ENCODE measurements around the gene NCOR2.

Gene NCOR2

DNA sequence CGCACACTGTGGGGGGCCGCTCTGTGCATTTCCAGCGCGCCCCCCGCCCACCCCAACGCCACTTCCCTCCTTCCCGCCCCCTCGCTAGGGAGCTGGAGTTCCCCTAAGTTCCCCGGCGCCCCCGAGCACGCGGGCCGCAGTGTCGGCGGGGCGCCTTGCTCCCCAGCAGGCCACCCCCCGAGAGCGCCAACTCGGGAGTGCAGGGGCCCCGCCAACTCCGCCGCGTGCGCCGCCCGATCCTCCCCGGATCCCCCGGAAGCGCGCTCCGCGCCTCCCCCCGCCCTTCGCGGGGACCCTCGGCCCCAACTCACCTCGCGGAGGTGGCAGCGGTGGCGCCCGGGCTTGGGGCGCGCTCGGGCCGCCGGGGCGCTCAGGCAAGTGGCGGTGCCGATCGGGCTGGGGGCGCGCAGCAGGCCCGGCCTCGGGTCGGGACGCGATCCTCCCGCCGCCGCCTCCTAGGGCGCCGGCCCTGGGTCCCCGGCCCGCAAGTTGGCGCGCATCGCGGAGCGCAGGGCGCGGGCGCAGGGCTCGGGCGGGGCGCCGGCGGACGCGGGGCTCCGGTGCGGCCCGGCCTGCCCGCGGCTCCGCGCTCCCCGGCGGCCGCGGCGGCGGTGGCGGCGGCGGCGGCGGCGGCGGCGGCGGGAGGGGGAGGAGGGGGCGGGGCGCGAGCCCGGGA lies at the start of gene NCOR2:
TSS of gene NCOR2 (minus strand) at position 616 of the 676 bp plus-strand sequence. CDS start 72,361 bp downstream, outside the sequence.
- peak; percentile 44 for DNase-seq

DNA sequence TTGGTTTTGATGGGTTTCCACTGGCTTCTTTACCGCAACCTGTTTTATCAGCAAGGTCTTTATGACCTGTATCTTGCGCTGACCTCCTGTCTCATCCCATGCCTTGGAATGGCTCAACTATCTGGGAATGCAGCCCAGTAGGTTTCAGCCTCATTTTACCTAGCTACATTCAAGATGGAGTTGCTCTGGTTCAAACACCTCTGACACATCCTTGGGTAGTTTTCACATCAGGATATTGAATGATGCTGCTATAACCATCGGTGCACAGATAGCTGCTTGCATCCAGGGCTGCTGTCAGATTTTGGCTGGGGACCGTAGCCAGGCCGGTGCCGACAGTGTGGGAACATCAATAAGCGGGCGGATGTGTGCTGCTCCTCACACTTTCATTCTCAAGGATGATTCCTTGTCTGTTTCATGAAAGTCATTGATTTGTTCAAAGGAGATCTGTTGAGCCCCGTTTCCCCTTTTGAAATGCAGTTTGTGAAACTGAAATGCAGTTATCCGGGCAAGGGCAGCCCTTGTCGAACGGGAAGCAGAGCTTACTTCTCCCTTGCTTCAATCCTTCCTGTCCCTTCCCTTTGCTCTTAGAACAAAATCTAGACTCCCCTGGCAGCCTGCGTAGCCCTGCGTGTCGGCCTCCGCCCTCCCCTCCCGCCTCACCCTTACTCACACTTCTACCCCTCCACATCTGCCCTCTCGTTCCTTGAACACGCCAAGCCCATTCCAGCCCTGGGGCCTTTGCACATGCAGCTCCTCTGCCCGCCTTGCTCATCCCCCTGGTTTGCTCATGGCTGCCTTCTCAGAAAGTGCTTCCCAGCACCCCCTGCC lies 49.2 kb upstream of the NCOR2 start:
- no peak for DNase-seq

DNA sequence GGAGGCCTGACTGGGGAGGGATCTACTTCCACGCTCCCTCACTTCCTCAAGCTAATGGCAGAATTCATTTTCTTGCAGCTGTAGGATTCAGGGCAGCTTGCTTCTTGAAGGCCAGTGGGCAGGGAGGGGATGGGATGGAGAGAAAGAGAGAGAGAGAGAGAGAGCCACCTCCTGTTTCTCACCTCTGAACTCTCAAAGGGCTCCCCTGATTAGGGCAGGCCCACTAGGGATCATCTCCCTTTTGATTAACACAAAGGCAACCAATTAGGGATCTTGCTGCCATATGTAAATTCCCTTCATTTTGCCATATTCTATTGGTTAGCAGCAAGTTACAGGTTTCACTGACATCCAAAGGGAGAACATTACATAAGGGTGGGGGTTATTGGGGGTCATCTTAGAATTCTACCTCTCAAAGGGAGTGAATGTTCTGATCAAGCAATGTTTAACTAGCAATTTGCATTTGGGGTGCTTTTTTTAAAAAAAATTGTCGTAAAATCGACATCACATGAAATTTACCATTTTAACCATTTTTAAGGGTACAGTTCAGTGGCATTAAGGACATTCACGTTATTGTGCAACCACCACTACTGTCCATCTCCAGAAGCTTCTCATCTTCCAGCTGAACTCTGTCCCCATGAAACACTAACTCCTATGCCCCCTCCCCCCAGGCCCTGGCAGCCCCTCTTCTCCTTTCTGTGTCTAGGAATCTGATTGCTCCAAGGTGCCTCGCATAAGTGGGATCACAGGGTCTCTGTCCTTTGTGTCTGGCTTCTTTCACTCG lies 47.3 kb upstream of the NCOR2 start:
- DNase-seq: no peak

DNA sequence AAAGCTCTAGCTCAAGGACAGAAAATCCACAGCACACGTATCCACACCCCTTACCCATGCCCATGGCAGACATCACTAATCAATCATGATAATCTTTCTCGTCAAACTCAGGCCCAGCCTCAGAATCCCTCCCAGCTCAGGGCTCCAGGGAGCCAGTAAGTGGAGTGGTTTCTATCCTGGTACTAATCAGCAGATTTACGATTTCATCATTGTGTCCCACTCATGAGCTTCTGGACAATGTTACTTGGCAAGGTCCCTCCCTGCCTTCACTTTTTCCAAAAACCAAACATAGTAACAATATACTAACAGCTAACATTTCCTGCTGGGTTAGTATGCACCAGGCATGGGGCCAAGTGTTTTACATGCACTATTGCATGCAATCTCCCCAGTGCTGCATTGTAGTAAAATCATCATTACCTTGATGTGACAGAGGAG lies 45.8 kb upstream of the NCOR2 start:
- DNase-seq: no peak

DNA sequence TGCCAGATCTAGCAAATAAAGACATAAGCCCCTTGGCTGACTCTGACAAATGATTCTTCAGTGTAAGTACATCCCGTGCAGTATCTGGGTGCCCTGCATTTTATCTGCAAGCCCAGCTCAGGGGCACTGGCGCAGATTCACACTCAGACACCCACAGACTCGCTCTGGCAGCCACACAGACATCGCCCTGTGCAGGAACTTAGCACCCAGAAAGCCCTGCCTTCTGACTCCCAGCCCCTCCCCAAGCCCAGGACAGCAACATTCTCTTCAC lies 44.9 kb upstream of the NCOR2 start:
- DNase-seq: no peak

DNA sequence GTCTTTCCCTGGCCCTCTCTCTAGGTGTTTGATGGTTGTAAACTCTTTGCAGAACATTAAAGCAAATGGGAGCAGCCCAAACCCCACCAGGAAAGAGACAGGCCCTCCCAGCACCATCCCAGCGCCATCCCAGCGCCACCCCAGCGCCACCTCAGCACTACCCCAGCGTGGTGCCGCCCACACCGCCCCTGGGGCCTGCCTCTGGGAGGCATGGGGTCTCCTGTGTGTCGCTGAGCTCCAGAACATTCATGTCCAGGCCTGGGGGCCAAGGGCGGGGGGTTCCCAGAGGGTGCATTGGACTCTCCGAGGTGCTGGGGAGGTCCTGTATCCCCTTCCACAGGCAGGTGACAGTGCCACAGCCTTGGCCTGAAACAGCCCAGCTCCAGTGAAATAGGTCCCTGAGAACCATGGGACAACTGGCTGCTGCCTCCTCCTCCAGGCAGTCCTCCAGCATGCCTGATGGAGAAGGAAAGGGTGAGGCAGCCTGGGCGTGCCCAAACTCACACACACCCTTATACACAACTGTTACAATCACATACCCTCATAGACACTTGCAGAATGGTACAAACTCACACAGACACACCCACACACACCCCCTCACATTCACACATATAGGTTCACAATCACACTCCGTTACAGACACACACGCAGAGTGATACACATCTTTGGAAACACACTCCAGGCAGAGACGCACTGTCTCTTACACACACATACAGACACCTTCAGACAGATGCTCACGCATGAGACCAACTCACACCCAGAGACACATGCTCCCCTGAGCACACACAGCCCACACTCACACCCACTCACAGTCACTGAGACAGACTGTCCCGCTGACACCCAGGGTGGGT lies 44.4 kb upstream of the NCOR2 start:
- no peak for DNase-seq

DNA sequence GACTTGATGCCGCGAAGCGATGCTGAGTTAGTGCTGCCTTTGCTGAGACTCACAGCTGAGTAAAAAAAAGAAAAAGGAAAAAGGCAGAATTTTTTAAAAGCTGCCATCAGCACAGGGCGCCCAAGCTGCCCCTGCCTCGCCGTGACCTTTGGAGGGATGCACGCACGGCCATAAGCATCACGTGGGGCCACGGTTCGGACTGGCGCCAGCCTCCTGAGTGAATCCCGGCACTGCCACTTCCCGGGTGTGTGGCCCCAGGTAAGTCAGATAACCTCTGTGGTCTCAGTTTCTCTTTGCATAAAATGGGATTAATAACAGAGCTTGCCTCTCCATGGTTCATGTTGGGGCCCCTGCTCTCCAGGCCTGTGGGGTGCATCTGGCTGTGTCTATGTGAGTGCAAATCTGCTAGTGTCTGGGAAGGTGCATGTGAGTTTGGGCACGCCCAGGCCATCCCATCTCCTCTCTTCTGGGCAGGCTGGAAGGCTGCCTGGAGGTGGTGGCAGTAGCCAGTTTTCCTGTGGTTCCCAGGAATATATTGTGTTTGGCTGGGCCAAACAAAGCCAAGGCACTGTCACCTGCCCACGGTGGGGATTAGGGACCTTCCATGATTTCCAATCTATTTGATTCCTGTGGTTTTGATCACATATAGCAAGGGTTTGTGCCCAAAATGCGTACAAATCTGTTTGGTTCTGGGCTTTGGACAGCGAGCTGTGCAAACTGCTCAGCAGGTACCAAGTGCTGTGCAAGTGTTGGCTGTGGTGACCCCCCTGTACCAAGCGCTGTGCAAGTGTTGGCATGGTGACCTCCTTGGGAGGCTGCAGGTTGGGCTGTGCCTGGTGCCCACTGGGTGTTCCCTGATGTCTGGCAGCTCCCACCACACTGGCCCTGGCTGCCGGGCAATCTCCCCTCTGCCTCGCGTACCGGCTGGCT lies 43.5 kb upstream of the NCOR2 start:
- DNase-seq: no peak

- DNase-seq: no peak
These were observed 42.7 kb upstream of the NCOR2 start for GRCh38 chr12:124610021-124610612.

- peak; percentile 94 for DNase-seq
These were observed 41.9 kb upstream of the NCOR2 start for GRCh38 chr12:124609041-124609989.

DNA sequence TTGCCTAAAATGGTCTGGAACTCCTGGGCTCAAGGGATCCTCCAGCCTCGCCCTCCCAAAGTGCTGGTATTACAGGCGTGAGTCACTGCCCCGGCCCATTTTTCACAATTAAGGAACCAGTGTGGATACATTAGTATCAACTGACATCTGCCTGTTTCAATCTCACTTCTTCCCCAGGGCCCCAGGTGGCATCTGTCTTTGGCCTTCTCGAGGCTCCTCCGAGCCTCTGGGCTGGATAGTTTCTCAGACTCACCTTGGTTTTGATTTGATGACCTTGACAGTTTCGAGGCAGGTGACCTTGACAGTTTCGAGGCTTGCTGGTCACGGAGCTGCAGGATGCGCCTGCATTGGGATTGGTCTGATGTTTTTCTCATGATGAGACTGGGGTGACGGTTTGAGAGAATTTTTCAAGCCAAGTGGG lies 41.0 kb upstream of the NCOR2 start:
- peak; percentile 78 for DNase-seq

DNA sequence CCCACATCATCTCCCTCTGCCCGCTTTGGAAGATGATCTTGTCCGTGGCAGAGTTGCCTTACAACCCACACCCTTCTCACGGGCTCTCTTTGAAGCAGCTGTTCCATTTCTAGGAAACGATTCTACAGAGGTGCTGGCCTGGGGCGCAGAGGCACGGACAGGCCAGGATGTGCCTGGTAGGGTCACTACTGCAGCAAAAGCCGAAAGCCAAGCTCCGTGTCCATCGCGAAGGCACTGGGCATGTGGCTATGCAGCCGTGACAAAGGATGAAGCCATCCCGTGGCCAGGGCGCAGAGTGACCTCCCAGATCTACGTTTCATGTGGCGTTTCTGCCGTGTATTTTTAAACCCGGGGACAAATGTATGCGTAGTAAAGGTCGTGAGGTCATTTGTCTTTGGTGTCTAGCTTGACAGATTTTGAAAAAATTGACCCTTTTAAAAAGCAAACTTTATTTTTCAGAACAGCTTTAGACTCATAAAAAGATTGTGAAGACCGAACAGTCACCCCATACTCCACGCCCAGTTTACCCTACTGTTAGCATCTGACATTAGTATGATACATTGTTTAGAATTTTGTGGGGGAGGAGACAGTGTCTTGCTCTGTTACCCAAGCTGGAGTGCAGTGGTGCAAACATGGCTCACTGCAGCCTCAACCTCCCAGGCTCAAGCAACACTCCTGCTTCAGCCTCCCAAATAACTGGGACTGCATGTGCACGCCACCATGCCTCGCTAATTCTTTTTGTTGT lies 40.4 kb upstream of the NCOR2 start:
- DNase-seq: no peak

GRCh38 chr12:124605883-124606774 lies 38.7 kb upstream of the NCOR2 start:
- DNase-seq: peak; percentile 17

GRCh38 chr12:124605150-124605882 lies 37.9 kb upstream of the NCOR2 start:
- DNase-seq: no peak

DNA sequence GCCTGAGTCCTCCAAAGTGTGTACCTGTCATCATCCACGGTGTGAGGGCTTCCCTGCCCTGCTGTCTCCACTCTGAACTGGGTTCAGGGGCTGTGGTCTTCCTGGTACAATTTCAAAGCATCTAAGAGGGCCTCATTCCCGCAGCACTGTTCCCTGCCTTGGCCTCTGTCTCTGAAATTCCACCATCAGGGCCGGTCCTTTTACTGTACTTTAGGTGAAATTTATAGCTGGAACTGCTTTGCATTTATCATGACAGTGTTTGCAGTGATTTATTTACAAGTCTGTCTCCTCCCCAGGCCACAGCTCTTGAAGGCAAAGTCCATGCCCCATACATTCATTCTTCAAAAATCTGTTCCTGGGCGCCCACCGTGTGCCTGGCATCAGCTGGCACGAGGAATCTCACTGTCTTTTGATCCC lies 36.9 kb upstream of the NCOR2 start:
- DNase-seq: no peak

DNA sequence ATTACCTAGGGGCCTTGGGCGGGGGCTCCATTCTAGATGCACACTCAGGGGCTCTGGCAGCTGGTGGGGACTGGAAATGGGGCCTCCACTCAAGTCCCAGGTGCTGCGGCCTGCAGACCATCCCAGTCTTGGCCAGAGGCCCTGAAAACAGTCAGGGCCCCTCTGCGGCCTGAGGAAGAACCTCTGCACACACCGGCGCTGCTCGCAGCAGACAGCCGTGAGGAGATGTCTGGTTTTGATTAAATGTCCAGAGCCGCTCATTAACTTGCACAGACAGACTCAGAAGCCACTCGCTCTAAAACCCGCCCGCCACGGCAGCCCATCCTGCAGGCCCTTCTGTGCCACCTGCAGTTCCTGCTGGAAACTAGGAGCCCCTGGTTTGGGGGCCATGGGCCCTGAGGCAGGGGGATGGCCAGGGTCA lies 36.4 kb upstream of the NCOR2 start:
- no peak for DNase-seq

DNA sequence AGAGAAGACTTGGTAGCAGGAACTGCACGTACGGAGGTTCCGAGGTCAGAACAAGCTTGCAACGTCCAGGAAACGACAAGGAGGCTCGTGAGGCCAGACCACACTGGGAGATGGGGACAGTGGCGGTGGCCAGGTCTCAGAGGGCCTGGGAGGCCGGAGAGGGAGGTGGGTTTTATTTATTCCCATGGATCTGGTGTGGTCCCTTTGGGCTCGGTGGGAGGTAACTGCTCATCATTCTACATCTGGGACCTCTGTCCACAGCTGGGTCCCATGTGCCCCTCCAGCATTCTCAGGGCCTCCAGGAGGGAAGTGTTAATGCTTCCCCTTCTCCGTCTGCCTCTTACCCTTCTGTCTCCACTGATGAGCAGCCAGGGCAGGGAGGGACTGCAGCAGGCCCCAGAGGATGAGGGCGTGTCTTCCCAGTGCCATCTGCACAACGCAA lies 35.7 kb upstream of the NCOR2 start:
- DNase-seq: peak; percentile 54

DNA sequence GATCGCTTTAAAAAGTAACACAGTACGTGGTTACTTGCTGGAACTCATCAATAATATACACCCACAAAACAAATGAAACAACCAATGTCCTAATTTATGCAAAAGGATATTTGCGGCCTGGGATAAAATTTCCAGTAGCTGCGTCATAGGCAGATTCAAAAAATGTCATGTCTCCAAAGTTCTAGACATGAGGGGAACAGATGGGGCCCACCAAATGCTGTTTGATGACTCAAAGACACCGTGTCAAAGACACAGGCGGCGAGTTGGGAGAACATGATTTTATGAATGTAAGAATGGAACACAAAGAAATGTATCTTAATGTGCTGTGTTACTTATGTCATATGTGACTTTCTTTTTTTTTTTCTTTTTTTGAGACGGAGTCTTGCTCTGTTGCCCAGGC lies 34.3 kb upstream of the NCOR2 start:
- DNase-seq: peak; percentile 29

Data from NCI-H2171 treated with DMSO at 0.1 percent for 48 hours (cell line).